Vagina (tissue), 2 donors: ENCODE results near the gene CHRNG.

Source experiments
- CTCF ChIP-seq, 3 experiments: fragments of 450-650 bp in 2 of 3; fragments of 200-600 bp in 1 of 3; sonication (generic) in 1 of 3; IDR thresholded peaks; one replicate each; pipeline ENCODE4 v1.5.1; 2017 to 2019; ENCODE audit warnings: antibody characterized with exemption in 3 of 3, mild to moderate bottlenecking in 2 of 3, moderate library complexity in 2 of 3
- POLR2AphosphoS5 ChIP-seq, 2 donors: sonication (generic); formaldehyde crosslinking; IDR thresholded peaks; one replicate each; pipeline ENCODE4 v1.9.0; 2017; ENCODE audit warnings: antibody characterized with exemption in 2 of 2, mild to moderate bottlenecking in 2 of 2, low read depth in 1 of 2; ENCODE audit not compliant: insufficient read depth in 1 of 2

DNA sequence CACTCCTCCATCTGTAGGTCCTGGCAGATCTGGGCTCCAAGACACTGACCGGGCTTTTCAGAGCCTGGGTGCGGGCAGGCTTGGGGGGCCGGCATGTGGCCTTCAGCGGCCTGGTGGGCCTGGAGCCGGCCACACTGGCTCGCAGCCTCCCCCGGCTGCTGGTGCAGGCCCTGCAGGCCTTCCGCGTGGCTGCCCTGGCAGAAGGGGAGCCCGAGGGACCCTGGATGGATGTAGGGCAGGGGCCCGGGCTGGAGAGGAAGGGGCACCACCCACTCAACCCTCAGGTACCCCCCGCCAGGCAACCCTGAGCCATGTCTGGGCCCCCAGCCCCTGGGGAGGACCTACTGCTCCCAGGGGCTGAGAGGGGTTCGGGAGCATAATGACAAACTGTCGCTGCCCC is 14.3 kb upstream of the CHRNG start:
- TF ChIP-seq POLR2AphosphoS5 (IDR thresholded peaks at IDR 0.05; ENCODE audit: insufficient read depth in 1 of 2, low read depth in 1 of 2) (no peak), CTCF (IDR thresholded peaks at IDR 0.05) (no peak)
